ENCODE data around the gene TFDP1.

DNA sequence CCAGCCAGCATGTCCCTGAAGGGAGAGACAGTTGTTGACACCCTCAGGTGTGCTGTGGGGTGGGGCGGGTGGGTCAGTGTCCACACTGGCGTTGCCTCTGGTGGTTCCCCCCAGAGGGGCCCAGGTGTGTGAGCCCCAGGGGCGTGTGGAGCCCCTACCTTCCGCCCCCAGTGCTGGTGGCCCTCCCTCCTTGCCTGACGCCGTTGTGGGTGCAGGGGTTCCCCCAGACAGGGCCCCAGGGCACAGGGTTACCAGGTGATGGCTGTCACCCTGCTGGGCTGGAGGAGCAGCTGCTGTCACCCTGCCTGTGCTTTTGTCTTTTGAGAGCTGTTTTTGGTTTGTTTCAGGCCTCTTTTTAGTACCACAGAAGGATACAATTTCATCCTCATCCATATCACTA, 46.3 kb downstream of the TFDP1 start:
- TF ChIP-seq, protein P1, sequence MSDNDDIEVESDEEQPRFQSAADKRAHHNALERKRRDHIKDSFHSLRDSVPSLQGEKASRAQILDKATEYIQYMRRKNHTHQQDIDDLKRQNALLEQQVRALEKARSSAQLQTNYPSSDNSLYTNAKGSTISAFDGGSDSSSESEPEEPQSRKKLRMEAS (IDR thresholded peaks at IDR 0.05; ENCODE audit: low read depth, low read length), result no peak
- TF ChIP-seq, protein P2, sequence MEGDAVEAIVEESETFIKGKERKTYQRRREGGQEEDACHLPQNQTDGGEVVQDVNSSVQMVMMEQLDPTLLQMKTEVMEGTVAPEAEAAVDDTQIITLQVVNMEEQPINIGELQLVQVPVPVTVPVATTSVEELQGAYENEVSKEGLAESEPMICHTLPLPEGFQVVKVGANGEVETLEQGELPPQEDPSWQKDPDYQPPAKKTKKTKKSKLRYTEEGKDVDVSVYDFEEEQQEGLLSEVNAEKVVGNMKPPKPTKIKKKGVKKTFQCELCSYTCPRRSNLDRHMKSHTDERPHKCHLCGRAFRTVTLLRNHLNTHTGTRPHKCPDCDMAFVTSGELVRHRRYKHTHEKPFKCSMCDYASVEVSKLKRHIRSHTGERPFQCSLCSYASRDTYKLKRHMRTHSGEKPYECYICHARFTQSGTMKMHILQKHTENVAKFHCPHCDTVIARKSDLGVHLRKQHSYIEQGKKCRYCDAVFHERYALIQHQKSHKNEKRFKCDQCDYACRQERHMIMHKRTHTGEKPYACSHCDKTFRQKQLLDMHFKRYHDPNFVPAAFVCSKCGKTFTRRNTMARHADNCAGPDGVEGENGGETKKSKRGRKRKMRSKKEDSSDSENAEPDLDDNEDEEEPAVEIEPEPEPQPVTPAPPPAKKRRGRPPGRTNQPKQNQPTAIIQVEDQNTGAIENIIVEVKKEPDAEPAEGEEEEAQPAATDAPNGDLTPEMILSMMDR (IDR thresholded peaks at IDR 0.05; ENCODE audit: low read depth, low read length), result no peak
- no peak for TF ChIP-seq POLR2A (IDR thresholded peaks at IDR 0.05; ENCODE audit: extremely low read depth, insufficient read length)

Data from NB4 (cell line).